Neuronal stem cell (in vitro differentiated cells): ENCODE data around the gene OPN1MW3.

Experiments
- DNase-seq: peaks from one replicate; pipeline ENCODE4 v3.0.0-alpha.2; 2013; ENCODE audit warnings: low spot score
- H2AFZ ChIP-seq: one replicate; pipeline ENCODE4 v1.6.1; 2013; ENCODE audit warnings: mild to moderate bottlenecking, low read length, inconsistent platforms
- H2AK5ac ChIP-seq: 2 replicates; pipeline ENCODE4 v1.6.1; 2013; ENCODE audit warnings: low read depth, mild to moderate bottlenecking, inconsistent platforms, low read length, moderate library complexity, mixed read lengths
- H2BK120ac ChIP-seq: 2 replicates; pipeline ENCODE4 v1.6.1; 2013; ENCODE audit warnings: low read depth, mild to moderate bottlenecking, inconsistent platforms, low read length, moderate library complexity, mixed read lengths
- H2BK12ac ChIP-seq: one replicate; pipeline ENCODE4 v1.6.1; 2013; ENCODE audit warnings: low read length, inconsistent platforms
- H2BK15ac ChIP-seq: 2 replicates; pipeline ENCODE4 v1.6.1; 2013; ENCODE audit warnings: mild to moderate bottlenecking, low read length, inconsistent platforms, mixed read lengths
- H2BK5ac ChIP-seq: one replicate; pipeline ENCODE4 v1.6.1; 2013; ENCODE audit warnings: inconsistent platforms, mild to moderate bottlenecking, low read length, moderate library complexity
- H3K14ac ChIP-seq: one replicate; pipeline ENCODE4 v1.6.1; 2013; ENCODE audit warnings: low read length, inconsistent platforms
- H3K18ac ChIP-seq: 2 replicates; pipeline ENCODE4 v1.6.1; 2013; ENCODE audit warnings: low read length, inconsistent platforms
- H3K23ac ChIP-seq: 2 replicates; pipeline ENCODE4 v1.6.1; 2013; ENCODE audit warnings: low read depth, mild to moderate bottlenecking, mixed read lengths, low read length, inconsistent platforms; ENCODE audit not compliant: poor library complexity
- H3K27ac ChIP-seq: replicated peaks from 3 replicates; pipeline ENCODE4 v1.5.1; 2013; ENCODE audit warnings: low read length, inconsistent platforms
- H3K27me3 ChIP-seq, 3 experiments: 2 replicates each; pipeline ENCODE4 v1.6.1; 2013; ENCODE audit warnings: low read length in 3 of 3, mild to moderate bottlenecking in 2 of 3, inconsistent platforms in 1 of 3, low read depth in 1 of 3, mixed read lengths in 1 of 3, moderate library complexity in 1 of 3; ENCODE audit not compliant: control insufficient read depth in 3 of 3, insufficient read depth in 3 of 3
- H3K36me3 ChIP-seq, 2 donors: replicated peaks in 1 of 2; 2 replicates each; pipeline ENCODE4 v1.6.1; 2013; ENCODE audit warnings: low read length in 2 of 2; ENCODE audit not compliant: control insufficient read depth in 2 of 2, insufficient read depth in 2 of 2
- H3K4ac ChIP-seq: 2 replicates; pipeline ENCODE4 v1.6.1; 2013; ENCODE audit warnings: inconsistent platforms, mild to moderate bottlenecking, low read length, moderate library complexity
- H3K4me1 ChIP-seq, 2 donors: 1 replicate in 1 of 2; 2 replicates in 1 of 2; pipeline ENCODE4 v1.6.1; 2013; ENCODE audit warnings: low read length in 2 of 2, low read depth in 1 of 2; ENCODE audit not compliant: control insufficient read depth in 2 of 2, insufficient read depth in 1 of 2
- H3K4me2 ChIP-seq: one replicate; pipeline ENCODE4 v1.6.1; 2013; ENCODE audit warnings: mild to moderate bottlenecking, low read length, inconsistent platforms; ENCODE audit not compliant: insufficient read depth, poor library complexity, severe bottlenecking
- H3K4me3 ChIP-seq, 2 donors: 2 replicates each; pipeline ENCODE4 v1.5.1; 2013; ENCODE audit warnings: low read length in 2 of 2, mild to moderate bottlenecking in 2 of 2, inconsistent platforms in 1 of 2, moderate library complexity in 1 of 2
- H3K79me1 ChIP-seq: one replicate; pipeline ENCODE4 v1.6.1; 2013; ENCODE audit warnings: low read depth, mild to moderate bottlenecking, inconsistent platforms, low read length, moderate library complexity
- H3K9ac ChIP-seq: one replicate; pipeline ENCODE4 v1.6.1; 2013; ENCODE audit warnings: mild to moderate bottlenecking, low read depth, low read length, inconsistent platforms; ENCODE audit not compliant: poor library complexity
- H3K9me3 ChIP-seq, 2 donors: replicated peaks in 1 of 2; 2 replicates each; pipeline versions ENCODE3 to v1.6.1; 2013; ENCODE audit warnings: low read length in 2 of 2, mild to moderate bottlenecking in 2 of 2, inconsistent platforms in 1 of 2, low read depth in 1 of 2, mixed read lengths in 1 of 2, moderate library complexity in 1 of 2; ENCODE audit not compliant: control insufficient read depth in 2 of 2, insufficient read depth in 1 of 2
- H4K8ac ChIP-seq: one replicate; pipeline ENCODE4 v1.6.1; 2013; ENCODE audit warnings: low read depth, mild to moderate bottlenecking, inconsistent platforms, low read length, moderate library complexity
- H4K91ac ChIP-seq: one replicate; pipeline ENCODE4 v1.6.1; 2013; ENCODE audit warnings: low read length, low read depth, mild to moderate bottlenecking, inconsistent platforms; ENCODE audit not compliant: poor library complexity
- WGBS, 2 donors: extraction: QIAGEN DNeasy Blood & Tissue Kit; methylation state at CpG; one replicate each; pipeline ENCODE4 v1.1.7; 2013; ENCODE audit warnings: missing lambda C conversion rate in 2 of 2, mixed read lengths in 1 of 2; ENCODE audit not compliant: insufficient read length in 2 of 2, insufficient replicate concordance in 1 of 2; ENCODE audit errors: extremely low coverage in 2 of 2; 5-methylcytosine and 5-hydroxymethylcytosine counted together

The OPN1MW3 gene

DNA sequence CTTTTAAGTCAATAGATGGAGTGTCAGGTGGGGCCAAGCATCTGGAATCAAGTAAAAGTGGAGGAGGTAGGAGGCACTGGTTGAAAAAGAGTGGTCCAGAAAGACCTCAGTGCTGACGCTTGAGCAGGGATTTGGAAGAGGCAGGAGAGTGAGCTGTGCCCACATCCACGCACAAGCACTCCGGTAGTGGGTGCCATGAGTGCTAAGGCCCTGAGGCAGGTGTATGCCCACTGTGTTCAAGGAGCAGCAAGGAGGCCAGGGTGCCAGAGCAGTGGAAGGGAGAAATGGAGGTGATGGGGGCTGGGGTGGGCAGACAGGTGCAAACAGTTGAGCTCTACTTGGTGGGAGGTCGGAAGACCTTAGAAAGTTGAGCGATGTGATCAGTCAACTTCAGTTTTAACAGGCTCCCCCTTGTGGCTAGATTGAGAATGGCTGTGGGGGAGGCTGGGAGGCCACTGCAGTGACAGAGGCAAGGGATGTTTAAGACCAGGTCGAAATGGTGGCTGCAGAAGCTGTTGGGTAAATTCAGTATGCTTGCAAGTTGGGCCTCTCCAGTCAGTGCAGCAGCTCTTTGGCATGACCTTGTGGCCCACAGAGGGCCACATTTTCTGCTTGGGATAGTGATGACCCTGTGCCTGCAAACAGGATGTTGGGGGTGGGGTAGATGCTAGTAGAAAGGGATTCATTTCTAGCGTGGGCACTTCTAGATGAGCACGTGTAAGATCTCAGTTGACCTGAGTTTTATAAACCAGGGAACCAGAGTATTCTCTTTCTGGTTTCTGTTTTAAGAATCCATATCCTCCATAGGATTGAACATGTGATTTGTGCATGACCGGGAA, 50.9 kb downstream of the OPN1MW3 start:
- Histone ChIP-seq H3K18ac (no peak overlapping the region), H3K23ac (no peak overlapping the region), H2BK5ac (no peak overlapping the region), H3K9me3 (no peaks in the 10 kb centered on the region), H3K4me1 (peaks cover 10% of the 10 kb centered on the region in 2 donors), H3K4ac (no peak overlapping the region), H2BK15ac (no peak overlapping the region), H3K79me1 (no peaks in the 10 kb centered on the region), H3K14ac (no peak overlapping the region), H2BK12ac (no peak overlapping the region), H4K8ac (no peak overlapping the region), H2AFZ (no peak overlapping the region), H3K36me3 (no peaks in the 10 kb centered on the region), H3K27me3 (peaks cover 0 to 47% (median 0%) of the 10 kb centered on the region in 3 experiments), H2BK120ac (no peak overlapping the region), H2AK5ac (no peak overlapping the region), H3K9ac (no peak overlapping the region), H3K4me2 (no peak overlapping the region), H3K27ac (no peak overlapping the region), H4K91ac (no peak overlapping the region), H3K4me3 (no peak overlapping the region)
- DNase-seq = peak; percentile 36
- no CpG with 5 or more reads among the region's 9 CpGs for WGBS, 2 donors

GRCh38 chrX:154309041-154309775, 51.8 kb downstream of the OPN1MW3 start:
- no peak overlapping the region for H2BK15ac ChIP-seq
- no peak overlapping the region for H2AK5ac ChIP-seq
- no peak overlapping the region for H2BK120ac ChIP-seq
- H4K91ac ChIP-seq = no peak overlapping the region
- no peaks in the 10 kb centered on the region for H3K36me3 ChIP-seq
- no peak overlapping the region for H2BK5ac ChIP-seq
- no peak overlapping the region for H3K4me3 ChIP-seq
- DNase-seq = no peak
- H3K27me3 ChIP-seq = peaks cover 0 to 53% (median 0%) of the 10 kb centered on the region in 3 experiments
- no peaks in the 10 kb centered on the region for H3K9me3 ChIP-seq
- peaks cover 6 to 7% of the 10 kb centered on the region in 2 donors for H3K4me1 ChIP-seq
- H3K9ac ChIP-seq = peak overlapping the region; percentile 37
- H3K4ac ChIP-seq = no peak overlapping the region
- no peak overlapping the region for H3K4me2 ChIP-seq
- no peak overlapping the region for H2BK12ac ChIP-seq
- no peak overlapping the region for H3K23ac ChIP-seq
- no peak overlapping the region for H3K18ac ChIP-seq
- H4K8ac ChIP-seq = no peak overlapping the region
- WGBS, 2 donors = no CpG with 5 or more reads among the region's 16 CpGs
- H3K79me1 ChIP-seq = no peaks in the 10 kb centered on the region
- H3K14ac ChIP-seq = no peak overlapping the region
- H3K27ac ChIP-seq = no peak overlapping the region
- no peak overlapping the region for H2AFZ ChIP-seq

GRCh38 chrX:154310616-154311536, 53.5 kb downstream of the OPN1MW3 start:
- DNase-seq = no peak
- no peaks in the 10 kb centered on the region for H3K36me3 ChIP-seq
- H3K4ac ChIP-seq = no peak overlapping the region
- no peaks in the 10 kb centered on the region for H3K79me1 ChIP-seq
- H3K4me3 ChIP-seq = no peak overlapping the region
- no peak overlapping the region for H2BK120ac ChIP-seq
- H2BK5ac ChIP-seq = no peak overlapping the region
- no peak overlapping the region for H3K14ac ChIP-seq
- H3K9me3 ChIP-seq = no peaks in the 10 kb centered on the region
- no CpG with 5 or more reads among the region's 19 CpGs for WGBS, 2 donors
- no peak overlapping the region for H3K18ac ChIP-seq
- no peak overlapping the region for H4K91ac ChIP-seq
- peaks cover 0 to 5% of the 10 kb centered on the region in 2 donors for H3K4me1 ChIP-seq
- no peak overlapping the region for H2AK5ac ChIP-seq
- no peak overlapping the region for H3K23ac ChIP-seq
- no peak overlapping the region for H2BK12ac ChIP-seq
- no peak overlapping the region for H2AFZ ChIP-seq
- no peak overlapping the region for H3K4me2 ChIP-seq
- H3K27me3 ChIP-seq = peaks cover 0 to 59% (median 0%) of the 10 kb centered on the region in 3 experiments
- H3K9ac ChIP-seq = no peak overlapping the region
- no peak overlapping the region for H2BK15ac ChIP-seq
- no peak overlapping the region for H4K8ac ChIP-seq
- H3K27ac ChIP-seq = no peak overlapping the region
